Measurements from ENCODE around the gene LDB1.

The LDB1 gene

GRCh38 chr10:102111276-102111675, 8.9 kb downstream of the LDB1 start:
- H3K9ac ChIP-seq (ENCODE audit: low read depth, low read length), result no peak overlapping the region
- H3K27me3 ChIP-seq (ENCODE audit: control insufficient read depth, insufficient read depth, low read length), result no peaks in the 10 kb centered on the region
- no peaks in the 10 kb centered on the region for H3K9me3 ChIP-seq (ENCODE audit: control insufficient read depth, insufficient read depth, low read length)
- H3K36me3 ChIP-seq (ENCODE audit: control insufficient read depth, insufficient read depth, low read length), result peaks cover 55% of the 10 kb centered on the region
- H3K4me3 ChIP-seq (ENCODE audit: low read depth, low read length), result no peak overlapping the region
- peaks cover 28% of the 10 kb centered on the region for H3K4me1 ChIP-seq (ENCODE audit: control insufficient read depth, insufficient read depth, low read length)
- H3K27ac ChIP-seq (ENCODE audit: low read depth, low read length), result no peak overlapping the region

- Histone ChIP-seq H3K9me3 (ENCODE audit: control insufficient read depth, insufficient read depth, low read length) (no peaks in the 10 kb centered on the region), H3K4me1 (ENCODE audit: control insufficient read depth, insufficient read depth, low read length) (peaks cover 17% of the 10 kb centered on the region), H3K27me3 (ENCODE audit: control insufficient read depth, insufficient read depth, low read length) (no peaks in the 10 kb centered on the region), H3K27ac (ENCODE audit: low read depth, low read length) (no peak overlapping the region), H3K9ac (ENCODE audit: low read depth, low read length) (no peak overlapping the region), H3K4me3 (ENCODE audit: low read depth, low read length) (no peak overlapping the region), H3K36me3 (ENCODE audit: control insufficient read depth, insufficient read depth, low read length) (peaks cover 68% of the 10 kb centered on the region)
Observed at GRCh38 chr10:102109166-102110116, 10.7 kb downstream of the LDB1 start.

GRCh38 chr10:102106998-102107397, 13.2 kb downstream of the LDB1 start:
- H3K4me1 ChIP-seq (ENCODE audit: control insufficient read depth, insufficient read depth, low read length), result peaks cover under 1% of the 10 kb centered on the region; the same call in 1 of the 2 replicates
- no peak overlapping the region for H3K4me3 ChIP-seq (ENCODE audit: low read depth, low read length)
- peaks cover 78% of the 10 kb centered on the region for H3K36me3 ChIP-seq (ENCODE audit: control insufficient read depth, insufficient read depth, low read length)
- H3K27me3 ChIP-seq (ENCODE audit: control insufficient read depth, insufficient read depth, low read length), result no peaks in the 10 kb centered on the region
- no peak overlapping the region for H3K27ac ChIP-seq (ENCODE audit: low read depth, low read length)
- H3K9me3 ChIP-seq (ENCODE audit: control insufficient read depth, insufficient read depth, low read length), result no peaks in the 10 kb centered on the region
- no peak overlapping the region for H3K9ac ChIP-seq (ENCODE audit: low read depth, low read length)

GRCh38 chr10:102102421-102102820, 17.7 kb downstream of the LDB1 start:
- Histone ChIP-seq H3K27ac (ENCODE audit: low read depth, low read length) (no peak overlapping the region), H3K36me3 (ENCODE audit: control insufficient read depth, insufficient read depth, low read length) (peaks cover 50% of the 10 kb centered on the region), H3K27me3 (ENCODE audit: control insufficient read depth, insufficient read depth, low read length) (no peaks in the 10 kb centered on the region), H3K9ac (ENCODE audit: low read depth, low read length) (no peak overlapping the region), H3K4me1 (ENCODE audit: control insufficient read depth, insufficient read depth, low read length) (no peaks in the 10 kb centered on the region), H3K4me3 (ENCODE audit: low read depth, low read length) (no peak overlapping the region), H3K9me3 (ENCODE audit: control insufficient read depth, insufficient read depth, low read length) (no peaks in the 10 kb centered on the region)

GRCh38 chr10:102101152-102101551, 19.0 kb downstream of the LDB1 start:
- peaks cover 38% of the 10 kb centered on the region for H3K36me3 ChIP-seq (ENCODE audit: control insufficient read depth, insufficient read depth, low read length)
- H3K4me3 ChIP-seq (ENCODE audit: low read depth, low read length), result no peak overlapping the region
- no peaks in the 10 kb centered on the region for H3K4me1 ChIP-seq (ENCODE audit: control insufficient read depth, insufficient read depth, low read length)
- H3K27ac ChIP-seq (ENCODE audit: low read depth, low read length), result no peak overlapping the region
- H3K9me3 ChIP-seq (ENCODE audit: control insufficient read depth, insufficient read depth, low read length), result no peaks in the 10 kb centered on the region
- no peaks in the 10 kb centered on the region for H3K27me3 ChIP-seq (ENCODE audit: control insufficient read depth, insufficient read depth, low read length)
- no peak overlapping the region for H3K9ac ChIP-seq (ENCODE audit: low read depth, low read length)

GRCh38 chr10:102096449-102096848, 23.7 kb downstream of the LDB1 start:
- H3K36me3 ChIP-seq (ENCODE audit: control insufficient read depth, insufficient read depth, low read length), result peaks cover 15% of the 10 kb centered on the region
- H3K27ac ChIP-seq (ENCODE audit: low read depth, low read length), result no peak overlapping the region
- H3K9me3 ChIP-seq (ENCODE audit: control insufficient read depth, insufficient read depth, low read length), result no peaks in the 10 kb centered on the region
- H3K27me3 ChIP-seq (ENCODE audit: control insufficient read depth, insufficient read depth, low read length), result no peaks in the 10 kb centered on the region
- no peaks in the 10 kb centered on the region for H3K4me1 ChIP-seq (ENCODE audit: control insufficient read depth, insufficient read depth, low read length)
- H3K9ac ChIP-seq (ENCODE audit: low read depth, low read length), result no peak overlapping the region
- no peak overlapping the region for H3K4me3 ChIP-seq (ENCODE audit: low read depth, low read length)

GRCh38 chr10:102090772-102091171, 29.4 kb downstream of the LDB1 start:
- Histone ChIP-seq H3K9ac (ENCODE audit: low read depth, low read length) (no peak overlapping the region), H3K4me1 (ENCODE audit: control insufficient read depth, insufficient read depth, low read length) (no peaks in the 10 kb centered on the region), H3K9me3 (ENCODE audit: control insufficient read depth, insufficient read depth, low read length) (no peaks in the 10 kb centered on the region), H3K36me3 (ENCODE audit: control insufficient read depth, insufficient read depth, low read length) (no peaks in the 10 kb centered on the region), H3K27ac (ENCODE audit: low read depth, low read length) (no peak overlapping the region), H3K27me3 (ENCODE audit: control insufficient read depth, insufficient read depth, low read length) (no peaks in the 10 kb centered on the region), H3K4me3 (ENCODE audit: low read depth, low read length) (no peak overlapping the region)

GRCh38 chr10:102086196-102086595, 34.0 kb downstream of the LDB1 start:
- Histone ChIP-seq H3K9ac (ENCODE audit: low read depth, low read length) (no peak overlapping the region), H3K9me3 (ENCODE audit: control insufficient read depth, insufficient read depth, low read length) (no peaks in the 10 kb centered on the region)

GRCh38 chr10:102085336-102085735, 34.8 kb downstream of the LDB1 start:
- Histone ChIP-seq H3K9ac (ENCODE audit: low read depth, low read length) (no peak overlapping the region), H3K9me3 (ENCODE audit: control insufficient read depth, insufficient read depth, low read length) (no peaks in the 10 kb centered on the region), H3K4me1 (ENCODE audit: control insufficient read depth, insufficient read depth, low read length) (no peaks in the 10 kb centered on the region), H3K4me3 (ENCODE audit: low read depth, low read length) (no peak overlapping the region), H3K27me3 (ENCODE audit: control insufficient read depth, insufficient read depth, low read length) (no peaks in the 10 kb centered on the region), H3K27ac (ENCODE audit: low read depth, low read length) (no peak overlapping the region), H3K36me3 (ENCODE audit: control insufficient read depth, insufficient read depth, low read length) (no peaks in the 10 kb centered on the region)

More at GRCh38 chr10:102086196-102086595, 34.0 kb downstream of the LDB1 start:
- Histone ChIP-seq H3K27ac (ENCODE audit: low read depth, low read length) (no peak overlapping the region), H3K4me1 (ENCODE audit: control insufficient read depth, insufficient read depth, low read length) (no peaks in the 10 kb centered on the region), H3K27me3 (ENCODE audit: control insufficient read depth, insufficient read depth, low read length) (no peaks in the 10 kb centered on the region), H3K36me3 (ENCODE audit: control insufficient read depth, insufficient read depth, low read length) (no peaks in the 10 kb centered on the region), H3K4me3 (ENCODE audit: low read depth, low read length) (no peak overlapping the region)

GRCh38 chr10:102083541-102083940, 36.6 kb downstream of the LDB1 start:
- Histone ChIP-seq H3K27ac (ENCODE audit: low read depth, low read length) (no peak overlapping the region), H3K4me1 (ENCODE audit: control insufficient read depth, insufficient read depth, low read length) (no peaks in the 10 kb centered on the region), H3K36me3 (ENCODE audit: control insufficient read depth, insufficient read depth, low read length) (no peaks in the 10 kb centered on the region), H3K27me3 (ENCODE audit: control insufficient read depth, insufficient read depth, low read length) (no peaks in the 10 kb centered on the region), H3K9ac (ENCODE audit: low read depth, low read length) (no peak overlapping the region), H3K9me3 (ENCODE audit: control insufficient read depth, insufficient read depth, low read length) (no peaks in the 10 kb centered on the region), H3K4me3 (ENCODE audit: low read depth, low read length) (no peak overlapping the region)

- Histone ChIP-seq H3K27me3 (ENCODE audit: control insufficient read depth, insufficient read depth, low read length) (no peaks in the 10 kb centered on the region), H3K4me3 (ENCODE audit: low read depth, low read length) (no peak overlapping the region), H3K27ac (ENCODE audit: low read depth, low read length) (no peak overlapping the region), H3K9ac (ENCODE audit: low read depth, low read length) (no peak overlapping the region), H3K4me1 (ENCODE audit: control insufficient read depth, insufficient read depth, low read length) (no peaks in the 10 kb centered on the region), H3K36me3 (ENCODE audit: control insufficient read depth, insufficient read depth, low read length) (0 out of 2 replicates have a peak, but pooled peaks cover under 1% of the 10 kb centered on the region), H3K9me3 (ENCODE audit: control insufficient read depth, insufficient read depth, low read length) (no peaks in the 10 kb centered on the region)
Observed at GRCh38 chr10:102072673-102073527, 47.3 kb downstream of the LDB1 start.

All from HUES48 (cell line).